GM12872 (cell line): Measurements from ENCODE around the gene RNF220.

Experiments used
- CTCF ChIP-seq: IDR thresholded peaks from 3 replicates; pipeline ENCODE4 v1.5.1; 2011; ENCODE audit warnings: low read depth, mild to moderate bottlenecking, low read length, moderate library complexity; ENCODE audit not compliant: insufficient read depth

Gene RNF220

GRCh38 chr1:44424747-44425146, 19.7 kb downstream of the RNF220 start:
- no peak for TF ChIP-seq CTCF

- TF ChIP-seq CTCF = no peak
These were observed 20.5 kb downstream of the RNF220 start for GRCh38 chr1:44425341-44426082.

GRCh38 chr1:44431861-44432260, 26.8 kb downstream of the RNF220 start:
- TF ChIP-seq CTCF = no peak

GRCh38 chr1:44433209-44433608, 28.2 kb downstream of the RNF220 start:
- TF ChIP-seq CTCF = no peak

GRCh38 chr1:44436401-44437106, 31.5 kb downstream of the RNF220 start:
- TF ChIP-seq CTCF = no peak

GRCh38 chr1:44437107-44437716, 32.2 kb downstream of the RNF220 start:
- no peak for TF ChIP-seq CTCF

- TF ChIP-seq CTCF = no peak
These were observed 37.7 kb downstream of the RNF220 start for GRCh38 chr1:44442791-44443190.
